Glutamatergic neuron (in vitro differentiated cells): ENCODE data around the gene AGAP2. TPM values are rescaled to one million over a fixed set of nuclear protein-coding genes. Genes with fewer than 3 reads are reported as not detected.

Source experiments
- DNase-seq: peaks from one replicate; pipeline ENCODE4 v3.0.0; 2022
- H3K27ac Mint-ChIP-seq: one replicate; pipeline ENCODE4 v1.8.0; 2020; ENCODE audit warnings: mild to moderate bottlenecking, mixed read lengths, inconsistent platforms; ENCODE audit not compliant: unreplicated experiment
- H3K27me3 Mint-ChIP-seq: one replicate; pipeline ENCODE4 v1.8.0; 2020; ENCODE audit warnings: mild to moderate bottlenecking, moderate library complexity, mixed read lengths, inconsistent platforms; ENCODE audit not compliant: unreplicated experiment
- H3K36me3 Mint-ChIP-seq: one replicate; pipeline ENCODE4 v1.8.0; 2020; ENCODE audit warnings: mild to moderate bottlenecking, mixed read lengths, inconsistent platforms; ENCODE audit not compliant: unreplicated experiment
- H3K4me1 Mint-ChIP-seq: one replicate; pipeline ENCODE4 v1.8.0; 2020; ENCODE audit warnings: mild to moderate bottlenecking, low read depth, mixed read lengths, inconsistent platforms; ENCODE audit not compliant: unreplicated experiment
- H3K4me3 Mint-ChIP-seq: one replicate; pipeline ENCODE4 v1.8.0; 2020; ENCODE audit warnings: mild to moderate bottlenecking, mixed read lengths, inconsistent platforms; ENCODE audit not compliant: unreplicated experiment
- H3K9me3 Mint-ChIP-seq: one replicate; pipeline ENCODE4 v1.8.0; 2020; ENCODE audit warnings: mild to moderate bottlenecking, moderate library complexity, mixed read lengths, inconsistent platforms; ENCODE audit not compliant: unreplicated experiment
- total RNA-seq: library from RNA; stranded (reverse); fragmentation: NEBNext Ultra II Directional; extraction: Animal tissue kit (Norgen Biotek cat#: 25700); gene quantifications from one replicate; pipeline ENCODE4 v1.2.1, GENCODE V29; 2021; ENCODE audit not compliant: unreplicated experiment
- TF ChIP-seq, protein P1 (sequence below): fragments of 200-600 bp; sonication (generic); IDR thresholded peaks from one replicate; pipeline ENCODE4 v1.5.0; 2021; ENCODE audit not compliant: partially characterized antibody, unreplicated experiment

AGAP2 gene
- total RNA-seq, 1 donor from 2014 or later: 45.5 TPM

DNA sequence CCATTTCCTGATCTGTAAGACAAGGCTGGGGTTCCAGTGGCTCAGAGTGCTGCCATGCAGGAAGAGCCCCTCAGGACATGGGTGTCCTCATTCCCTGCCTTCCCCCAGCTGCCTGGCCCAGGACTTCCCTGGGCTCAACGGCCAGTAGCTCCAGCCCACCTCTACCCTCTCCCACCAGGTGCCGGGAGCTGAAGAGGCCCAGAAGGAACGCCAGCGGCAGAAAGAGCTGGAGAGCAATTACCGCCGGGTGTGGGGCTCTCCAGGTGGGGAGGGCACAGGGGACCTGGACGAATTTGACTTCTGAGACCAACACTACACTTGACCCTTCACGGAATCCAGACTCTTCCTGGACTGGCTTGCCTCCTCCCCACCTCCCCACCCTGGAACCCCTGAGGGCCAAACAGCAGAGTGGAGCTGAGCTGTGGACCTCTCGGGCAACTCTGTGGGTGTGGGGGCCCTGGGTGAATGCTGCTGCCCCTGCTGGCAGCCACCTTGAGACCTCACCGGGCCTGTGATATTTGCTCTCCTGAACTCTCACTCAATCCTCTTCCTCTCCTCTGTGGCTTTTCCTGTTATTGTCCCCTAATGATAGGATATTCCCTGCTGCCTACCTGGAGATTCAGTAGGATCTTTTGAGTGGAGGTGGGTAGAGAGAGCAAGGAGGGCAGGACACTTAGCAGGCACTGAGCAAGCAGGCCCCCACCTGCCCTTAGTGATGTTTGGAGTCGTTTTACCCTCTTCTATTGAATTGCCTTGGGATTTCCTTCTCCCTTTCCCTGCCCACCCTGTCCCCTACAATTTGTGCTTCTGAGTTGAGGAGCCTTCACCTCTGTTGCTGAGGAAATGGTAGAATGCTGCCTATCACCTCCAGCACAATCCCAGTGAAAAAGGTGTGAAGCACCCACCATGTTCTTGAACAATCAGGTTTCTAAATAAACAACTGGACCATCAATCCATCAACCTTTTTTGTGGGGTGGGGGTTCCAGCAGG, 17.6 kb downstream of the AGAP2 start:
- TF ChIP-seq, protein P1, sequence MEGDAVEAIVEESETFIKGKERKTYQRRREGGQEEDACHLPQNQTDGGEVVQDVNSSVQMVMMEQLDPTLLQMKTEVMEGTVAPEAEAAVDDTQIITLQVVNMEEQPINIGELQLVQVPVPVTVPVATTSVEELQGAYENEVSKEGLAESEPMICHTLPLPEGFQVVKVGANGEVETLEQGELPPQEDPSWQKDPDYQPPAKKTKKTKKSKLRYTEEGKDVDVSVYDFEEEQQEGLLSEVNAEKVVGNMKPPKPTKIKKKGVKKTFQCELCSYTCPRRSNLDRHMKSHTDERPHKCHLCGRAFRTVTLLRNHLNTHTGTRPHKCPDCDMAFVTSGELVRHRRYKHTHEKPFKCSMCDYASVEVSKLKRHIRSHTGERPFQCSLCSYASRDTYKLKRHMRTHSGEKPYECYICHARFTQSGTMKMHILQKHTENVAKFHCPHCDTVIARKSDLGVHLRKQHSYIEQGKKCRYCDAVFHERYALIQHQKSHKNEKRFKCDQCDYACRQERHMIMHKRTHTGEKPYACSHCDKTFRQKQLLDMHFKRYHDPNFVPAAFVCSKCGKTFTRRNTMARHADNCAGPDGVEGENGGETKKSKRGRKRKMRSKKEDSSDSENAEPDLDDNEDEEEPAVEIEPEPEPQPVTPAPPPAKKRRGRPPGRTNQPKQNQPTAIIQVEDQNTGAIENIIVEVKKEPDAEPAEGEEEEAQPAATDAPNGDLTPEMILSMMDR: no peak
- peaks cover 14% of the 10 kb centered on the region for H3K36me3 Mint-ChIP-seq
- H3K27me3 Mint-ChIP-seq: peaks cover 3% of the 10 kb centered on the region
- no peak for DNase-seq
- peaks cover 12% of the 10 kb centered on the region for H3K9me3 Mint-ChIP-seq
- no peak overlapping the region for H3K4me3 Mint-ChIP-seq
- H3K27ac Mint-ChIP-seq: no peak overlapping the region
- H3K4me1 Mint-ChIP-seq: peaks cover 9% of the 10 kb centered on the region

DNA sequence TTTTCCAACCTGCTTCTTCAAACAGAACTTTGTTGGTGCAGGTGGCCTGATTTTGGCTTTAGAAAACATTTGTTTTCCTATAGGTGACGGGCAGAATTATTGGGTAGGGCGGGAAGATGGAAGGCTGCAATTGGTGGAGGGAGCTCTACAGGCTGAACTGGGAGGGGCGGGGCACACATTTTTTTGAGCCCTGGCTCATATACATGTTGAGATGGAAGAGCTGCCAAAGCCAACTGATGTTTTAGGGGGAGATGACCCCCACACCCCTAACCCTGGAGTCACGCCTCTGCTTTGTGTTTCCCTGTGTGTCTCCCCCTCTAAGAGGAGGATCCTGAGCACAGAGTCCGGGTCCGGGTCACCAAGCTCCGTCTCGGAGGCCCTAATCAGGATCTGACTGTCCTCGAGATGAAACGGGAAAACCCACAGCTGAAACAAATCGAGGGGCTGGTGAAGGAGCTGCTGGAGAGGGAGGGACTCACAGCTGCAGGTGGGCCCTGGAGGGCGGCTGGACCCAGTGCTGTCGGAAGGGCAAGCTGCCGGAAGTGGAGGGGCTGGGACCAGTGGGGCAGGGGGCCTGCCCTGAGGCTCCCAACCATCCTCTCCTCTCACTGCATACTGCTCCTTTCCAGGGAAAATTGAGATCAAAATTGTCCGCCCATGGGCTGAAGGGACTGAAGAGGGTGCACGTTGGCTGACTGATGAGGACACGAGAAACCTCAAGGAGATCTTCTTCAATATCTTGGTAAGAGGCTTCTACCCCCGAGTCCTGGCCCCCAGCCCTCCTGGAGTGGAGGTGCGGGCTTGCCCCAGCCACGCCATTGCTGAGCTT, 18.6 kb downstream of the AGAP2 start:
- Mint-ChIP-seq H3K27me3 (peaks cover 3% of the 10 kb centered on the region), H3K27ac (no peak overlapping the region), H3K36me3 (peaks cover 14% of the 10 kb centered on the region), H3K4me1 (peaks cover 9% of the 10 kb centered on the region), H3K4me3 (no peak overlapping the region), H3K9me3 (peaks cover 12% of the 10 kb centered on the region)
- TF ChIP-seq, protein P1: no peak
- DNase-seq: no peak

DNA sequence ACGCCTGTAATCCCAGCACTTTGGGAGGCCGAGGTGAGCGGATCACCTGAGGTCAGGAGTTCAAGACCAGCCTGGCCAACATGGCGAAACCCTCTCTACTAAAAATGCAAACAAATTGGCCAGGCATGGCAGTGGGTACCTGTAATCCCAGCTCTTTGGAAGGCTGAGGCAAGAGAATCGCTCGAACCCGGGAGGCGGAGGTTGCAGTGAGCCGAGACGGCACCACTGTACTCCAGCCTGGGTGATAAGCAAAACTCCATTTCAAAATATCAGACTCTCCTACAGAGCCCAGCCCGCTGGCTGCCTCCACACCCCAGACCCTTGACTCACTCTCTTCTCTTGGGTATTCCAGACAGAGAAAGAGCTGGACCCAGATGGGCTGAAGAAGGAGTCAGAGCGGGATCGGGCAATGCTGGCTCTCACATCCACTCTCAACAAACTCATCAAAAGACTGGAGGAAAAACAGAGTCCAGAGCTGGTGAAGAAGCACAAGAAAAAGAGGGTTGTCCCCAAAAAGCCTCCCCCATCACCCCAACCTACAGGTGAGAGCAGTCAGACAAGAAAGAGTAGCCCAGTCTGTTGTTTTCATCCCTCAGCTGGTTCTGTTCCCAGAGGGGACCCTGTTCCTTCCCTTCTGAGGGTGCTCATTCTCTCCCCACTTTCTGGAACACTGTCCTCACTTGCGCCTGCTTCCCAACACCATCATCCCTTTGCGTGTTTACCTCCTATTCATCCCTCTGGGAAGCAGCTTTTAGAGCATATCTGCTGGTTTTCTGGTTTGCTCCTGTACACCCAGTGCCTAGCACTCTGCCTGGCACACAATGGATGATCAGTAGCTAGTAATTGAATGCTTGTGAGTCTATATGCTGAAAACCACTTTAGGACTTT, 19.7 kb downstream of the AGAP2 start:
- Mint-ChIP-seq H3K4me3 (no peak overlapping the region), H3K27me3 (peaks cover 3% of the 10 kb centered on the region), H3K27ac (no peak overlapping the region), H3K4me1 (peaks cover 9% of the 10 kb centered on the region), H3K36me3 (peaks cover 14% of the 10 kb centered on the region), H3K9me3 (peaks cover 11% of the 10 kb centered on the region)
- no peak for DNase-seq
- TF ChIP-seq, protein P1: no peak

DNA sequence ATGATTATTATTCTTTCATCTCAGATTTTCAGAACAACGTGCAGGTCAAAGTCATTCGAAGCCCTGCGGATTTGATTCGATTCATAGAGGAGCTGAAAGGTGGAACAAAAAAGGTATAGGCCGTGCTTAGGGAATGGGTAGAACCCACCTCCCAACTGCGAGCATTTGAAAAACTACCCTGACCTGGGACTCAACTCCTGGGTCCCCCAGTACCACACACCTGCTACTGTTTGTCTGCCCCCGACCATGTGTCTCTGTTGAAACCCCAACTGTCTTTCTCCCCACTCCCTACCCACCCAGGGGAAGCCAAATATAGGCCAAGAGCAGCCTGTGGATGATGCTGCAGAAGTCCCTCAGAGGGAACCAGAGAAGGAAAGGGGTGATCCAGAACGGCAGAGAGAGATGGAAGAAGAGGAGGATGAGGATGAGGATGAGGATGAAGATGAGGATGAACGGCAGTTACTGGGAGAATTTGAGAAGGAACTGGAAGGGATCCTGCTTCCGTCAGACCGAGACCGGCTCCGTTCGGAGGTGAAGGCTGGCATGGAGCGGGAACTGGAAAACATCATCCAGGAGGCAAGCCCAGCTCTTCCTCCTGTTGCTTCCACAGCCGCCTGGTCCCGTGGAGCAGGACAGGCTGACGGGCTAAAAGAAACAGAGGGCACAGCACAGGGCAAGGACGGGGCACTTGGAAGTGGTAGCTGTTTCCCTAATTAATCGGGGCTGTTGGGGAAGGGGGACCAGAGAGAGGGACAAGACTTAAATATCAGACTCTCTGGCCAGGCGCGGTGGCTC, 20.5 kb downstream of the AGAP2 start:
- TF ChIP-seq, protein P1: no peak
- peaks cover 5% of the 10 kb centered on the region for H3K4me1 Mint-ChIP-seq
- no peak for DNase-seq
- H3K36me3 Mint-ChIP-seq: peaks cover 14% of the 10 kb centered on the region
- H3K4me3 Mint-ChIP-seq: peak overlapping the region; percentile 30
- no peak overlapping the region for H3K27ac Mint-ChIP-seq
- peaks cover 6% of the 10 kb centered on the region for H3K9me3 Mint-ChIP-seq
- H3K27me3 Mint-ChIP-seq: peaks cover 3% of the 10 kb centered on the region
